Uterus (tissue), 2 donors: ENCODE results near the gene SHC1.

Experiments
- CTCF ChIP-seq, 4 experiments: fragments of 200-600 bp in 2 of 4; fragments of 450-650 bp in 2 of 4; sonication (generic) in 2 of 4; IDR thresholded peaks; one replicate each; pipeline ENCODE4 v1.5.1; 2016 to 2019; ENCODE audit warnings: antibody characterized with exemption in 4 of 4, mild to moderate bottlenecking in 2 of 4, moderate library complexity in 1 of 4
- POLR2A ChIP-seq, 2 donors: fragments of 450-650 bp; IDR thresholded peaks; one replicate each; pipeline ENCODE4 v1.6.1; 2016; ENCODE audit warnings: antibody characterized with exemption in 2 of 2, mild to moderate bottlenecking in 1 of 2, moderate library complexity in 1 of 2

- TF ChIP-seq CTCF (IDR thresholded peaks at IDR 0.05) (no peak), POLR2A (IDR thresholded peaks at IDR 0.05) (no peak)
These were observed 16.8 kb upstream of the SHC1 start for GRCh38 chr1:154987326-154987725.
